RWPE1 (cell line): ENCODE data around the gene SLC39A5.
A peak's percentile ranks its signal among the peaks of the same experiment; 100 is the strongest.

Source experiments
- CTCF ChIA-PET: fragments of 350-600 bp; sonication (Branson Sonifier 250); formaldehyde crosslinking; extraction: SDS; loops from one replicate; lab custom pipeline; 2021; lab: Yijun Ruan, JAX
- POLR2A ChIA-PET: fragments of 400-600 bp; formaldehyde crosslinking; extraction: SDS; loops from one replicate; lab custom pipeline; 2020; ENCODE audit warnings: antibody characterized with exemption; ENCODE audit not compliant: low non-redundant PET; lab: Yijun Ruan, JAX
- DNase-seq: peaks from one replicate; pipeline ENCODE4 v3.0.0; 2012; ENCODE audit warnings: low spot score
- H3K27ac ChIP-seq: fragments of 450-650 bp; 2 replicates; pipeline ENCODE4 v1.5.1; 2017
- TF ChIP-seq, protein P1 (sequence below): fragments of 450-650 bp; conservative IDR thresholded peaks from 2 replicates; pipeline ENCODE4 v1.5.1; 2017; ENCODE audit warnings: low read depth, mild to moderate bottlenecking

Gene SLC39A5, protein sequence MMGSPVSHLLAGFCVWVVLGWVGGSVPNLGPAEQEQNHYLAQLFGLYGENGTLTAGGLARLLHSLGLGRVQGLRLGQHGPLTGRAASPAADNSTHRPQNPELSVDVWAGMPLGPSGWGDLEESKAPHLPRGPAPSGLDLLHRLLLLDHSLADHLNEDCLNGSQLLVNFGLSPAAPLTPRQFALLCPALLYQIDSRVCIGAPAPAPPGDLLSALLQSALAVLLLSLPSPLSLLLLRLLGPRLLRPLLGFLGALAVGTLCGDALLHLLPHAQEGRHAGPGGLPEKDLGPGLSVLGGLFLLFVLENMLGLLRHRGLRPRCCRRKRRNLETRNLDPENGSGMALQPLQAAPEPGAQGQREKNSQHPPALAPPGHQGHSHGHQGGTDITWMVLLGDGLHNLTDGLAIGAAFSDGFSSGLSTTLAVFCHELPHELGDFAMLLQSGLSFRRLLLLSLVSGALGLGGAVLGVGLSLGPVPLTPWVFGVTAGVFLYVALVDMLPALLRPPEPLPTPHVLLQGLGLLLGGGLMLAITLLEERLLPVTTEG

DNA sequence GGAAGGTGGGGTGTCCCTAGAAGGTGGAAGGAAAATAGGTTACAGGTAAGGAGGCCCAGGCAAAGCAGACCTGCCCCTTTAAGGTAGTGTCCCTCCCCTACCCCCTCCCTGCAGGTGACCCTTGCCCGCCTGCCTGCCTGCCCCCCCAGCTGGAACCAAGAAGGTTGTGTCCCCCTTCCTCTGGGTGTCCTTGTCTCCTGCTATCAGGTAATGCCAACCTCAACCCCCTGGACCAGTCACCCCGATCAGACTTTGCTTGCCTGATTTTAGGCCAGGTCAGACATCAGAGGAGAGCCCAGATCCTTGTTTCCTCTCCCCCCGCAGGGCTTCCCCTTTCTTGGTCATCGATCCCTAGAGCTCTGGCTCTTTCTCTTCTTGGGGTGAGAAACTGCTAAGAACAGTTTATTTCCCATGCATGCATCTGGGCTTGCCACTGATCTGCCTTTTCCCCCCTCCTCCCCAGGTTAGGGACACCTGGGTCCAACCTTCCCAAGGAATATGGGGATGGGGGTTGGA is at the start of gene SLC39A5:
SLC39A5 (plus strand) TSS at position 136 of the 516 bp plus-strand sequence. CDS start 1,224 bp downstream, outside the sequence.
- POLR2A ChIA-PET: interaction anchor here (0.8 kb wide), 1 partner anchor 28 kb away, joined by 4 read pairs; no protein-coding TSS in a partner anchor
- TF ChIP-seq, protein P1, sequence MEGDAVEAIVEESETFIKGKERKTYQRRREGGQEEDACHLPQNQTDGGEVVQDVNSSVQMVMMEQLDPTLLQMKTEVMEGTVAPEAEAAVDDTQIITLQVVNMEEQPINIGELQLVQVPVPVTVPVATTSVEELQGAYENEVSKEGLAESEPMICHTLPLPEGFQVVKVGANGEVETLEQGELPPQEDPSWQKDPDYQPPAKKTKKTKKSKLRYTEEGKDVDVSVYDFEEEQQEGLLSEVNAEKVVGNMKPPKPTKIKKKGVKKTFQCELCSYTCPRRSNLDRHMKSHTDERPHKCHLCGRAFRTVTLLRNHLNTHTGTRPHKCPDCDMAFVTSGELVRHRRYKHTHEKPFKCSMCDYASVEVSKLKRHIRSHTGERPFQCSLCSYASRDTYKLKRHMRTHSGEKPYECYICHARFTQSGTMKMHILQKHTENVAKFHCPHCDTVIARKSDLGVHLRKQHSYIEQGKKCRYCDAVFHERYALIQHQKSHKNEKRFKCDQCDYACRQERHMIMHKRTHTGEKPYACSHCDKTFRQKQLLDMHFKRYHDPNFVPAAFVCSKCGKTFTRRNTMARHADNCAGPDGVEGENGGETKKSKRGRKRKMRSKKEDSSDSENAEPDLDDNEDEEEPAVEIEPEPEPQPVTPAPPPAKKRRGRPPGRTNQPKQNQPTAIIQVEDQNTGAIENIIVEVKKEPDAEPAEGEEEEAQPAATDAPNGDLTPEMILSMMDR: no peak
- DNase-seq: no peak
- H3K27ac ChIP-seq: no peak within 1 kb of the TSS
- CTCF ChIA-PET: no interaction called here

- DNase-seq: no peak
- TF ChIP-seq, protein P1: no peak
- POLR2A ChIA-PET: interaction anchor here (0.6 kb wide), 1 partner anchor 31 kb away, joined by 3 read pairs; no protein-coding TSS in a partner anchor
- CTCF ChIA-PET: interaction anchor here (0.6 to 4.3 kb wide), 2 partner anchors 36 to 60 kb away, joined by 4 to 21 read pairs; partner anchors contain the start of gene ESYT1
- H3K27ac ChIP-seq: no peak overlapping the region
Observed at GRCh38 chr12:56186957-56187356, 42.9 kb upstream of the SLC39A5 start.

GRCh38 chr12:56188131-56188777 is 41.6 kb upstream of the SLC39A5 start:
- DNase-seq: no peak
- TF ChIP-seq, protein P1: no peak
- peak overlapping the region; percentile 96 for H3K27ac ChIP-seq
- POLR2A ChIA-PET: interaction anchor here (0.9 to 1.0 kb wide), 2 partner anchors 33 to 70 kb away, joined by 3 read pairs; partner anchors contain the start of gene ZC3H10
- CTCF ChIA-PET: interaction anchor here (0.7 to 4.3 kb wide), 6 partner anchors 14 to 233 kb away, joined by 3 to 36 read pairs (median 8); partner anchors contain the start of genes ESYT1 and ZC3H10

DNA sequence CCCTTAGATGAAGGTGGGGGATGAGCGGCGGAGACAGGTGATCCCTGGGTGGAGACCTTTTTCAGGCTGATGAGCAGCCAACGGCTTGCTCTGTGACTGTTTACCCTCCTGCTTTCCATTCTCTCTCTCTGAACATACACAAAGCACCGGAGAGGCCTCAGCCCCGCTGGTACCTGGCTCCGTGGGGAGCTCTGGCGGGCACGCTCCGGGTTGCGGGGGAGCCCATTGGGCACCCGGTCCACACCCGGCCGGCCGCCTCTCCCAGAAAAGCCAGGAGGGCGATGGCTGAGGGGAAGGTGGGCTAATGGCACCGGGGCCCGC is 41.1 kb upstream of the SLC39A5 start:
- POLR2A ChIA-PET: interaction anchor here (0.9 to 1.0 kb wide), 2 partner anchors 33 to 71 kb away, joined by 3 read pairs; partner anchors contain the start of gene ZC3H10
- CTCF ChIA-PET: interaction anchor here (0.7 to 4.3 kb wide), 12 partner anchors 10 to 233 kb away, joined by 3 to 36 read pairs (median 6); partner anchors contain the start of genes ANKRD52, ESYT1 and ZC3H10
- peak overlapping the region; percentile 96 for H3K27ac ChIP-seq
- DNase-seq: no peak
- TF ChIP-seq, protein P1: no peak

- H3K27ac ChIP-seq: peak within 1 kb of the TSS; percentile 96
- CTCF ChIA-PET: interaction anchor here (0.5 to 4.3 kb wide), 31 partner anchors 10 to 639 kb away, joined by 3 to 36 read pairs (median 5); partner anchors contain the start of genes ANKRD52, ESYT1, RNF41 and ZC3H10
- POLR2A ChIA-PET: interaction anchor here (0.5 to 1.1 kb wide), 9 partner anchors 25 to 960 kb away, joined by 3 to 6 read pairs (median 4); partner anchors contain the start of genes ESYT1, MYL6, RNF41 and ZC3H10
- DNase-seq: peak; percentile 91
- TF ChIP-seq, protein P1: peak; percentile 99
Observed at GRCh38 chr12:56189099-56189917, 40.5 kb upstream of the SLC39A5 start, which contains the start of gene SMARCC2. SMARCC2 (minus strand) TSS chr12:56189483; CDS start chr12:56189461, 22 bp downstream.
